ENCODE data around the gene ABCB7.
"Not testable (repeated sequence)": the region's sequence is repeated elsewhere in the genome, so short reads cannot be mapped to it uniquely, and the experiment has no call there.

Gene ABCB7

GRCh38 chrX:75155827-75156525 is at the start of gene ABCB7:
Gene ABCB7, minus strand, starts transcription at chrX:75156283. Its CDS starts 11 bp downstream, at chrX:75156272.
- peak; percentile 72 for DNase-seq

- DNase-seq = not testable (repeated sequence)
These were observed 32.5 kb upstream of the ABCB7 start for GRCh38 chrX:75188415-75189206.

GRCh38 chrX:75181721-75182120 is 25.6 kb upstream of the ABCB7 start:
- DNase-seq = no peak

- DNase-seq = not testable (repeated sequence)
These were observed 23.6 kb upstream of the ABCB7 start for GRCh38 chrX:75179536-75180293.

- DNase-seq = not testable (repeated sequence)
These were observed 16.3 kb upstream of the ABCB7 start for GRCh38 chrX:75172257-75172890.

- no peak for DNase-seq
These were observed 2.0 kb upstream of the ABCB7 start for GRCh38 chrX:75158054-75158453.

GRCh38 chrX:75156531-75156945 is 455 bp upstream of the ABCB7 start:
- peak; percentile 11 for DNase-seq

- DNase-seq = peak; percentile 5
These were observed 646 bp downstream of the ABCB7 start for GRCh38 chrX:75155447-75155826.

- DNase-seq = no peak
These were observed 1.2 kb downstream of the ABCB7 start for GRCh38 chrX:75154871-75155270.

GRCh38 chrX:75151827-75152592 is 4.1 kb downstream of the ABCB7 start:
- DNase-seq = peak; percentile 1

- DNase-seq = no peak
These were observed 6.4 kb downstream of the ABCB7 start for GRCh38 chrX:75149654-75150053.

- DNase-seq = no peak
These were observed 23.4 kb downstream of the ABCB7 start for GRCh38 chrX:75132672-75133071.

- no peak for DNase-seq
These were observed 24.0 kb downstream of the ABCB7 start for GRCh38 chrX:75131973-75132627.

GRCh38 chrX:75129069-75129468 is 27.0 kb downstream of the ABCB7 start:
- DNase-seq = not testable (repeated sequence)

GRCh38 chrX:75118296-75118695 is 37.8 kb downstream of the ABCB7 start:
- peak; percentile 0 for DNase-seq

GRCh38 chrX:75115707-75116413 is 40.2 kb downstream of the ABCB7 start:
- DNase-seq = no peak

GRCh38 chrX:75114638-75115037 is 41.4 kb downstream of the ABCB7 start:
- no peak for DNase-seq

- no peak for DNase-seq
These were observed 42.4 kb downstream of the ABCB7 start for GRCh38 chrX:75113664-75114063.

GRCh38 chrX:75107863-75108509 is 48.1 kb downstream of the ABCB7 start:
- no peak for DNase-seq

GRCh38 chrX:75106772-75107171 is 49.3 kb downstream of the ABCB7 start:
- no peak for DNase-seq

Data from fibroblast of skin of right quadriceps (primary cell).